ENCODE results near the gene ITGA11.
A peak's percentile ranks its signal among the peaks of the same experiment; 100 is the strongest.

ITGA11 gene

DNA sequence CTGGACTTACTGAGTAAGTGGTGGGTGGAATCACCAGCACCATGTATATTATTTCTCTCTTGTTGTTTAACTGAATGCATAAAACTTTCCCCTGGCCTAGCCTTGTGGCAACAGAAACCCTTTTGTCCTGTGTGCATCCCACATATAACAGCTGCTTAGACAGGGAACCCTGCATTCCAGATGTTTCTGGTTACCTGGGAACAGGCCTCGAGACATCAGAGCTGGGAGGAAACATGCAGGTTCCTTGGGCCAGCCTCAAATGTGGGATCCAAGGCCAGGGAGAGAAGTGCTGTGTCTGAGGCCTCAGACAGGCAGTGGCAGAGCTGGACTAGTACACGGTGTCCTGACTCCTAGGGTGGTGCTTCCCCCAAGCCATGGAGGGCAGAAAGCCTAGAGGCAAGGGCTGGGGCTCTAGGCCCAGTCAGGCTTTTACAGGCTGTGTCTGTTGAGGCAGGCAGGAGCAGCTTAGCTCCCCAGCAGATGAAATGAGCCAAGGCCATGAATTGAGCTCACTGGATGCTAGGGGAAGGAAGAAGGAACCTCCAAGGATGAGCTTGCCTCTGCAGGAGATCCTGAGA, 57.7 kb downstream of the ITGA11 start:
- DNase-seq (ENCODE audit: low read depth, low spot score), result no peak
- Histone ChIP-seq H3K27me3 (ENCODE audit: insufficient read depth, insufficient read length) (no peaks in the 10 kb centered on the region), H3K9ac (ENCODE audit: insufficient read length, low read depth) (no peak overlapping the region), H3K4me3 (ENCODE audit: insufficient read length, low read depth) (no peak overlapping the region), H3K36me3 (ENCODE audit: insufficient read depth, insufficient read length, low read length) (peaks cover 2% of the 10 kb centered on the region), H3K4me1 (ENCODE audit: insufficient read depth, insufficient read length) (peaks cover 7% of the 10 kb centered on the region), H3K9me3 (ENCODE audit: insufficient read depth, low read length) (no peaks in the 10 kb centered on the region)
- TF ChIP-seq ZNF274 (IDR thresholded peaks at IDR 0.05; ENCODE audit: low read depth, low read length) (no peak), SUZ12 (IDR thresholded peaks at IDR 0.05; ENCODE audit: extremely low read depth, insufficient read depth, insufficient read length) (no peak), YY1 (IDR thresholded peaks at IDR 0.05; ENCODE audit: insufficient read depth, insufficient read length) (no peak)

DNA sequence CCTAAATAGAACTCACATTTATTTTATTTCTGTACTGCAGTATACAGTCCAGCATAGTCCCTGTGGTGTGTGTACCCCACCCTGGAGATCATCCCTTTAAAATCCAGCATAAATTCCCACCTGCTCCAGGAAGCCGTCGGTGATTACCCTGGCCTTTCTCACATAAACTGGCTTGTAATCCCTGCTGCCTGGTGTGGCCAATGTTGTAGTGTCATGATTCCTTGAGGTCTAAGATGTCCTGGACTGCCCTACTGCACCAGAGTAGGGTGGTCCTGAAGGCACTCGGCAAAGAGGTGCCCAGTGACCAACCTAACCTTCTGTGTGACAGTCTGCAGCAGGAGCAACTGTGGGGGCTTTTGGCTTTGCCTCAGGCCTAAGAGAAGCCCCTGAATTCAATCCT, 58.9 kb downstream of the ITGA11 start:
- TF ChIP-seq ZNF274 (IDR thresholded peaks at IDR 0.05; ENCODE audit: low read depth, low read length), result no peak
- no peak for TF ChIP-seq YY1 (IDR thresholded peaks at IDR 0.05; ENCODE audit: insufficient read depth, insufficient read length)
- TF ChIP-seq SUZ12 (IDR thresholded peaks at IDR 0.05; ENCODE audit: extremely low read depth, insufficient read depth, insufficient read length), result no peak
- Histone ChIP-seq H3K9ac (ENCODE audit: insufficient read length, low read depth) (no peak overlapping the region), H3K4me1 (ENCODE audit: insufficient read depth, insufficient read length) (peaks cover 7% of the 10 kb centered on the region), H3K4me3 (ENCODE audit: insufficient read length, low read depth) (no peak overlapping the region), H3K27me3 (ENCODE audit: insufficient read depth, insufficient read length) (no peaks in the 10 kb centered on the region), H3K9me3 (ENCODE audit: insufficient read depth, low read length) (no peaks in the 10 kb centered on the region), H3K36me3 (ENCODE audit: insufficient read depth, insufficient read length, low read length) (peaks cover 4% of the 10 kb centered on the region)
- DNase-seq (ENCODE audit: low read depth, low spot score), result no peak

DNA sequence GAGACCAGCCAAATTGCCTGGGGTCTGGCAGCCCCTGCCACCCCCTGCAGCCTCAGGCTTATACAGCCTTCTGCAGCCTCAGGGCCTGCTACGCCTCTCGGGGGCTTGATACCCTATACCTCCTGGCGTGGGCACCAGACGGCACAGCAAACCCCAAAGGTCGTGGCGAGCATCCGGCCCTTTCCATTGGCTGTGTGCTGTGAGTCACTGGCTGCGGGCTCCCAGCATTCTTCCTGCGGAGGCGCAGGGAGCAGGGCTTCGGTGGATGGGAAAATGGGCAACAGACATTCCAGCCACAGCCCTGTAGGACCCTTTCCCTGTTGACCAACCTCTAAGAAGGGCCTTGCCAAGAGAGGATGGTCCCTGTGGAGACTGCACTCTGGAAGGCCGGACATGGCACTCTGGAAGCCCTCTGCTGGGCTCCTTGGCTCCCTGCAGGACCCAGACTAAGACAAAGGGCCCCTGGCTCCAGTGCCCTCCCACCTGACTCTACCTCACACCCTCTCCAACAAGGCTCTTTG, 59.6 kb downstream of the ITGA11 start:
- peak; percentile 43 for DNase-seq (ENCODE audit: low read depth, low spot score)
- Histone ChIP-seq H3K9ac (ENCODE audit: insufficient read length, low read depth) (no peak overlapping the region), H3K4me1 (ENCODE audit: insufficient read depth, insufficient read length) (peaks cover 7% of the 10 kb centered on the region), H3K36me3 (ENCODE audit: insufficient read depth, insufficient read length, low read length) (peaks cover 4% of the 10 kb centered on the region), H3K27me3 (ENCODE audit: insufficient read depth, insufficient read length) (no peaks in the 10 kb centered on the region), H3K9me3 (ENCODE audit: insufficient read depth, low read length) (no peaks in the 10 kb centered on the region), H3K4me3 (ENCODE audit: insufficient read length, low read depth) (no peak overlapping the region)
- no peak for TF ChIP-seq ZNF274 (IDR thresholded peaks at IDR 0.05; ENCODE audit: low read depth, low read length)
- TF ChIP-seq SUZ12 (IDR thresholded peaks at IDR 0.05; ENCODE audit: extremely low read depth, insufficient read depth, insufficient read length), result no peak
- TF ChIP-seq YY1 (IDR thresholded peaks at IDR 0.05; ENCODE audit: insufficient read depth, insufficient read length), result no peak

DNA sequence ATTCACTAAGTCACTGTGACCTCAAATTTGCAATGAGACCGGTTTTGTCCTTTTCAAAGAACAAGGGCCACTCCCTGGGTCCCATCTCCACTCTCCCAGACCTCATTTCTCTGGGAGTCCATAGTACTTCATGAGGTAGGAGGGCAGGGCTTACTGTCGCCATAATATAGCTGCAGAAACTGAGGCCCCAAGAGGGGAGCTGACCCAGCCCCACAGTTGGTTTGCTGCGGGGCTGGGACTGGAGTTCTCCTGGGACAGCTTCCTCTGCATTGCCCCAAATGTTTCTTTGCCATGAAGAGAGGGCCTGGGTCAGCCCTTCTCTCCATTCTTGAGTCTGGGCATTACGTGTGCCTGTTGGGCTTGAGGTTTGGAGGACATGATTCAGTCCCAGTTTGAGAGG, 60.1 kb downstream of the ITGA11 start:
- Histone ChIP-seq H3K9me3 (ENCODE audit: insufficient read depth, low read length) (no peaks in the 10 kb centered on the region), H3K9ac (ENCODE audit: insufficient read length, low read depth) (no peak overlapping the region), H3K36me3 (ENCODE audit: insufficient read depth, insufficient read length, low read length) (peaks cover 4% of the 10 kb centered on the region), H3K4me3 (ENCODE audit: insufficient read length, low read depth) (no peak overlapping the region), H3K27me3 (ENCODE audit: insufficient read depth, insufficient read length) (no peaks in the 10 kb centered on the region), H3K4me1 (ENCODE audit: insufficient read depth, insufficient read length) (peaks cover 10% of the 10 kb centered on the region)
- DNase-seq (ENCODE audit: low read depth, low spot score), result no peak
- TF ChIP-seq SUZ12 (IDR thresholded peaks at IDR 0.05; ENCODE audit: extremely low read depth, insufficient read depth, insufficient read length) (no peak), YY1 (IDR thresholded peaks at IDR 0.05; ENCODE audit: insufficient read depth, insufficient read length) (no peak), ZNF274 (IDR thresholded peaks at IDR 0.05; ENCODE audit: low read depth, low read length) (no peak)

DNA sequence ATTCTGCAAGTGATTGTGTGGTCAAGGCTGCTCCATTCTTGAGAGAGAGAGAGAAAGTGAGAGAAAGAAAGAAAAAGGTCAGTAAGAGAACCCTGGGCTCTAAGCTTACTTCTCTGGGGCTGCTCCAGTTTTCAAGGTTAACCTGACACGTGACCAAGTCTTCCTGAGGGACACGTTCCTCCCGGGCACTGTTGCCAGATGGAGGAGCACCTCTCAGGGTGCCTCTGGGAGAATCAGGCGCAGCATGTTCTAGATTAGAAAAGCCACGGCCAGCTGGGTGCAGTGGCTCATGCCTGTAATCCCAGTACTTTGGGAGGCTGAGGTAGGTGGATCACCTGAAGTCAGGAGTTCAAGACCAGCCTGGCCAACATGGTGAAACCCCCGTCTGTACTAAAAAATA, 60.8 kb downstream of the ITGA11 start:
- no peak for DNase-seq (ENCODE audit: low read depth, low spot score)
- H3K27me3 ChIP-seq (ENCODE audit: insufficient read depth, insufficient read length), result no peaks in the 10 kb centered on the region
- H3K4me1 ChIP-seq (ENCODE audit: insufficient read depth, insufficient read length), result peaks cover 10% of the 10 kb centered on the region

DNA sequence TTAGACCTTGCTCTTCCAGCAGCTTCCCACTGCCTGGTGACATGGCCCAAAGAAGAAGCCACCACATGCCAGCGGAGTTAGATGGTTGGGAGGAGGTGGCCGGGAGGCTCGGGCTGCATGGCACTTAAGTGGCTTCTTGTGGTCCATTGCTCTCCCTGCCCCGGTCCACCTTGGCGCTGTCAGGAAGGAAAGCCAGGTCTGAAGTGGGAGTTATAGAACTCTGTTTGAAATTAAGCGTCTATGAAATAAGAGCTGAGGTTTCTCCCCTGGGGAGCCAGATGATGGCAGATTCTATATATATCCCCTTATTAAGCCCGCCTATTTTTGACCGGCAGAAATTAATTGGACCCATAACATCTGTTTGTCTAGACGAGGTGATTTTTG, 61.2 kb downstream of the ITGA11 start:
- DNase-seq (ENCODE audit: low read depth, low spot score), result no peak

More for the DNA sequence above, 60.8 kb downstream of the ITGA11 start:
- Histone ChIP-seq H3K9me3 (ENCODE audit: insufficient read depth, low read length) (no peaks in the 10 kb centered on the region), H3K36me3 (ENCODE audit: insufficient read depth, insufficient read length, low read length) (peaks cover 6% of the 10 kb centered on the region), H3K9ac (ENCODE audit: insufficient read length, low read depth) (no peak overlapping the region), H3K4me3 (ENCODE audit: insufficient read length, low read depth) (no peak overlapping the region)
- TF ChIP-seq ZNF274 (IDR thresholded peaks at IDR 0.05; ENCODE audit: low read depth, low read length) (no peak), YY1 (IDR thresholded peaks at IDR 0.05; ENCODE audit: insufficient read depth, insufficient read length) (no peak), SUZ12 (IDR thresholded peaks at IDR 0.05; ENCODE audit: extremely low read depth, insufficient read depth, insufficient read length) (no peak)

DNA sequence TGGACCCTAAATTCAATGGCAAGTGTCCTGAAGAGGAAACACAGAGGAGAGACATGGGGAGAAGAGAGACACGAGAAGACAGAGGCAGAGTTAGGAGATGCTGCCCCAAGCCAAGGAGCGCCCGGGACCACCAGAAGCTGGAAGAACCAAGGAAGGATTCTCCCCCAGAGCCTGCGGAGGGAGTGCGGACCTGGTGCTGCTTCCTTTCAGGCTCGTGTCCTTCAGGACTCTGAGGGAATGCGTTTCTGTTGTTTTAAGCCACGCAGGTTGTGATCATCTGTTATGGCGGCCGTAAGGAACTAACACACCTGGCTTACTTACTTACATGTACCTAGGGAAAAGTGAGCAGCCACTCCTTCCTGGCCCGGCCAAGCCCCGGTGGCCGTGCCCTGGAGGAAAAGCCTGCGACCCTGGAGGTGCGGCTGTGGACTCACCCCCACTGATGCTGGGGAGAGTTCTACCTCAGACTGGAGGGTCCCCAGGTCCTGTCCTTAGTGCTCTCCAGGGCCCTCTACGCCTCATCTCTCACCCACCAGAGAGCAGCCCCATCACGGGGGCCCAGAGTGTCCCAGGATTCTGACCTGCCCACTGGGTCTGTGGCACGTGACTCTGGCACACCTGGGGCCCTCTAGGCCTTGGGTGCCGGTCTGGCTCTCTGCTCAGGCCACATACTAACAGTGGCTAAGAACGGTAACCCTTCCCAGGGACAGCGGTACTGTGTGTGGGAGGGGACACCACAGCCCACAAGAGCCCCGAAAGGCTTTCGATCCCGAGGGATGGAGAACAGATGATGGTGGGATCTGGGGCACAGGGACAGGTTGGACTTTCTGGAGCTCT, 61.8 kb downstream of the ITGA11 start:
- Histone ChIP-seq H3K4me3 (ENCODE audit: insufficient read length, low read depth) (no peak overlapping the region), H3K36me3 (ENCODE audit: insufficient read depth, insufficient read length, low read length) (peaks cover 8% of the 10 kb centered on the region), H3K9me3 (ENCODE audit: insufficient read depth, low read length) (no peaks in the 10 kb centered on the region), H3K27me3 (ENCODE audit: insufficient read depth, insufficient read length) (no peaks in the 10 kb centered on the region), H3K4me1 (ENCODE audit: insufficient read depth, insufficient read length) (peaks cover 7% of the 10 kb centered on the region), H3K9ac (ENCODE audit: insufficient read length, low read depth) (no peak overlapping the region)
- no peak for DNase-seq (ENCODE audit: low read depth, low spot score)
- TF ChIP-seq YY1 (IDR thresholded peaks at IDR 0.05; ENCODE audit: insufficient read depth, insufficient read length), result no peak
- no peak for TF ChIP-seq ZNF274 (IDR thresholded peaks at IDR 0.05; ENCODE audit: low read depth, low read length)
- no peak for TF ChIP-seq SUZ12 (IDR thresholded peaks at IDR 0.05; ENCODE audit: extremely low read depth, insufficient read depth, insufficient read length)

More for the DNA sequence above, 61.2 kb downstream of the ITGA11 start:
- H3K27me3 ChIP-seq (ENCODE audit: insufficient read depth, insufficient read length), result no peaks in the 10 kb centered on the region
- no peak overlapping the region for H3K9ac ChIP-seq (ENCODE audit: insufficient read length, low read depth)
- H3K4me1 ChIP-seq (ENCODE audit: insufficient read depth, insufficient read length), result peaks cover 10% of the 10 kb centered on the region
- TF ChIP-seq SUZ12 (IDR thresholded peaks at IDR 0.05; ENCODE audit: extremely low read depth, insufficient read depth, insufficient read length) (no peak), ZNF274 (IDR thresholded peaks at IDR 0.05; ENCODE audit: low read depth, low read length) (no peak), YY1 (IDR thresholded peaks at IDR 0.05; ENCODE audit: insufficient read depth, insufficient read length) (no peak)
- H3K4me3 ChIP-seq (ENCODE audit: insufficient read length, low read depth), result no peak overlapping the region
- no peaks in the 10 kb centered on the region for H3K9me3 ChIP-seq (ENCODE audit: insufficient read depth, low read length)
- H3K36me3 ChIP-seq (ENCODE audit: insufficient read depth, insufficient read length, low read length), result peaks cover 8% of the 10 kb centered on the region
